ENCODE results near the gene ACVRL1. TPM values are rescaled to one million over a fixed set of nuclear protein-coding genes. Genes with fewer than 3 reads are reported as not detected.

Gene ACVRL1
- total and polyA plus RNA-seq, 4 donors = 3.1 to 7.9 (median 6.1) TPM

- TF ChIP-seq MAX (IDR thresholded peaks at IDR 0.05) (no peak), FOXA2 (IDR thresholded peaks at IDR 0.05) (no peak), RAD21 (IDR thresholded peaks at IDR 0.05) (no peak), RXRA (IDR thresholded peaks at IDR 0.05) (no peak), FOXA1 (IDR thresholded peaks at IDR 0.05) (no peak), ATF3 (IDR thresholded peaks at IDR 0.05) (no peak)
- H3K36me3 ChIP-seq (ENCODE audit: control insufficient read depth in 4 of 4, insufficient read depth in 3 of 4, low read depth in 1 of 4, low read length in 3 of 4) = no peaks in the 10 kb centered on the region
- no peak for DNase-seq (ENCODE audit: low spot score)
- no peak overlapping the region for H3K27ac ChIP-seq (ENCODE audit: low read depth in 1 of 2, low read length in 2 of 2)
- H3K9ac ChIP-seq (ENCODE audit: low read depth in 1 of 2, low read length in 2 of 2) = no peak overlapping the region
- H3K27me3 ChIP-seq (ENCODE audit: control insufficient read depth in 4 of 4, insufficient read depth in 4 of 4, low read length in 3 of 4) = no peaks in the 10 kb centered on the region
- H3K4me1 ChIP-seq (ENCODE audit: control insufficient read depth in 4 of 4, insufficient read depth in 4 of 4, low read length in 3 of 4) = peaks cover 0 to 10% (median 1%) of the 10 kb centered on the region in 4 donors
- H3K9me3 ChIP-seq (ENCODE audit: control insufficient read depth in 4 of 4, low read length in 3 of 4) = no peaks in the 10 kb centered on the region
- peak overlapping the region in 1 of 3 donors; percentile 26 for H3K4me3 ChIP-seq (ENCODE audit: low read depth in 1 of 3, low read length in 3 of 3)
- 29% methylated on average over 17 of the region's 17 CpGs for WGBS
These were observed 43.9 kb upstream of the ACVRL1 start for GRCh38 chr12:51863363-51863932.

DNA sequence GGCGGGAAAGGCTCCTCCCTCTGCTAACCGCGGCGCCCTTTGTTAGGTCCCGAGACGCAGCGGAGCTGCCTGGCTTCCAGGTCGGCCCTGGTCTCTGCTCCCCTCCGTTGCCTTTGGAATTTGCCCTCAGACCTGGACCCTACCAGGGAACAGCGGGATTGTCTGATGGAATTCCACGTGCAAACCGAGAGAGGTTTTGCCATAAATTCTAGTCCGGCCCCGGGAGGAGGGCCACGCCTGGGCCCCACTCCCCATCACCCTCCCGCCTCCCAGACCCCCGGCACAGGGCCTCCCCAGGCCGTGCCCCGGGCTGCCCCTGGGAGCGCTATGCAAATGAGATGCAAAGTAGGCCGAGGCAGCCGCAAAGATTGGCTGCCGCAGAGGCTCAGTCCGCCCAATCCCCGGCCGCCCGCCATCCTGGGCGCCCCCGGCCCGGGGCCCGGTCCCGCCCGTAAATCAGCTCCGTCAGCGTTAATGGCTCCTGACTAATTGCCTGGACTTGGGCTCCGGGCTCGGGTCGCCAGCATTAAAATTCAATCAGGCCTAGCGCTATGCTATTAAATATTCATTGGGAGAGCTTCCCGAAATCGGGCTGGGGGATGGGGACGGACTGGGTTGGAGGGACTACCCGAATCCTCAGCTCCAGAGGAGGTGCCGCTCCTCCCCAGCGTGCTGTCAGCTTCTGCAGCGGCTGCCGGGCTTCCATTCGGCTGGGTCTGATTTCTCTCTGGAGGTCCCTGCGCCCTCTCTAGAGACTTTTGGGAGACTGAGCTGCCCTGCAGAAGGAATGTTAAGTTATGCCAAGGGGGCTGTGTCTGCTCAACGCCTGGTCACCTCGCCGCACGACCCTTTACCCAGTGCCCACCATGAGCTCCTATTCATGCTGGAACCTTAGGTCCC, 43.1 kb upstream of the ACVRL1 start:
- DNase-seq (ENCODE audit: low spot score) = peak; percentile 46
- peak overlapping the region in 1 of 3 donors; percentile 26 for H3K4me3 ChIP-seq (ENCODE audit: low read depth in 1 of 3, low read length in 3 of 3)
- peaks cover 0 to 15% (median 5%) of the 10 kb centered on the region in 4 donors for H3K4me1 ChIP-seq (ENCODE audit: control insufficient read depth in 4 of 4, insufficient read depth in 4 of 4, low read length in 3 of 4)
- no peaks in the 10 kb centered on the region for H3K27me3 ChIP-seq (ENCODE audit: control insufficient read depth in 4 of 4, insufficient read depth in 4 of 4, low read length in 3 of 4)
- H3K36me3 ChIP-seq (ENCODE audit: control insufficient read depth in 4 of 4, insufficient read depth in 3 of 4, low read depth in 1 of 4, low read length in 3 of 4) = no peaks in the 10 kb centered on the region
- no peak overlapping the region for H3K9ac ChIP-seq (ENCODE audit: low read depth in 1 of 2, low read length in 2 of 2)
- H3K27ac ChIP-seq (ENCODE audit: low read depth in 1 of 2, low read length in 2 of 2) = no peak overlapping the region
- TF ChIP-seq NR2F2 (IDR thresholded peaks at IDR 0.05) (no peak), RAD21 (IDR thresholded peaks at IDR 0.05) (no peak), MAX (IDR thresholded peaks at IDR 0.05) (peak; percentile 14), HNF4G (IDR thresholded peaks at IDR 0.05) (peak; percentile 69), FOXA2 (IDR thresholded peaks at IDR 0.05) (no peak), EGR1 (IDR thresholded peaks at IDR 0.05; ENCODE audit: low read depth in 2 of 2) (no peak), SP1 (IDR thresholded peaks at IDR 0.05) (peak; percentile 74), YY1 (IDR thresholded peaks at IDR 0.05) (peak; percentile 18), HNF4A (conservative IDR thresholded peaks at IDR 0.05) (peak; percentile 87 to 90), TAF1 (conservative IDR thresholded peaks at IDR 0.05) (no peak), FOXA1 (IDR thresholded peaks at IDR 0.05) (no peak), JUND (IDR thresholded peaks at IDR 0.05) (no peak), GABPA (IDR thresholded peaks at IDR 0.05 in 1 of 2, conservative IDR thresholded peaks at IDR 0.05 in 1 of 2) (no peak), ATF3 (IDR thresholded peaks at IDR 0.05) (no peak), RXRA (IDR thresholded peaks at IDR 0.05) (peak; percentile 39 to 47)
- TF ChIP-seq, protein P1, sequence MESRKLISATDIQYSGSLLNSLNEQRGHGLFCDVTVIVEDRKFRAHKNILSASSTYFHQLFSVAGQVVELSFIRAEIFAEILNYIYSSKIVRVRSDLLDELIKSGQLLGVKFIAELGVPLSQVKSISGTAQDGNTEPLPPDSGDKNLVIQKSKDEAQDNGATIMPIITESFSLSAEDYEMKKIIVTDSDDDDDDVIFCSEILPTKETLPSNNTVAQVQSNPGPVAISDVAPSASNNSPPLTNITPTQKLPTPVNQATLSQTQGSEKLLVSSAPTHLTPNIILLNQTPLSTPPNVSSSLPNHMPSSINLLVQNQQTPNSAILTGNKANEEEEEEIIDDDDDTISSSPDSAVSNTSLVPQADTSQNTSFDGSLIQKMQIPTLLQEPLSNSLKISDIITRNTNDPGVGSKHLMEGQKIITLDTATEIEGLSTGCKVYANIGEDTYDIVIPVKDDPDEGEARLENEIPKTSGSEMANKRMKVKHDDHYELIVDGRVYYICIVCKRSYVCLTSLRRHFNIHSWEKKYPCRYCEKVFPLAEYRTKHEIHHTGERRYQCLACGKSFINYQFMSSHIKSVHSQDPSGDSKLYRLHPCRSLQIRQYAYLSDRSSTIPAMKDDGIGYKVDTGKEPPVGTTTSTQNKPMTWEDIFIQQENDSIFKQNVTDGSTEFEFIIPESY (IDR thresholded peaks at IDR 0.05) = no peak
- TF ChIP-seq, protein P2, sequence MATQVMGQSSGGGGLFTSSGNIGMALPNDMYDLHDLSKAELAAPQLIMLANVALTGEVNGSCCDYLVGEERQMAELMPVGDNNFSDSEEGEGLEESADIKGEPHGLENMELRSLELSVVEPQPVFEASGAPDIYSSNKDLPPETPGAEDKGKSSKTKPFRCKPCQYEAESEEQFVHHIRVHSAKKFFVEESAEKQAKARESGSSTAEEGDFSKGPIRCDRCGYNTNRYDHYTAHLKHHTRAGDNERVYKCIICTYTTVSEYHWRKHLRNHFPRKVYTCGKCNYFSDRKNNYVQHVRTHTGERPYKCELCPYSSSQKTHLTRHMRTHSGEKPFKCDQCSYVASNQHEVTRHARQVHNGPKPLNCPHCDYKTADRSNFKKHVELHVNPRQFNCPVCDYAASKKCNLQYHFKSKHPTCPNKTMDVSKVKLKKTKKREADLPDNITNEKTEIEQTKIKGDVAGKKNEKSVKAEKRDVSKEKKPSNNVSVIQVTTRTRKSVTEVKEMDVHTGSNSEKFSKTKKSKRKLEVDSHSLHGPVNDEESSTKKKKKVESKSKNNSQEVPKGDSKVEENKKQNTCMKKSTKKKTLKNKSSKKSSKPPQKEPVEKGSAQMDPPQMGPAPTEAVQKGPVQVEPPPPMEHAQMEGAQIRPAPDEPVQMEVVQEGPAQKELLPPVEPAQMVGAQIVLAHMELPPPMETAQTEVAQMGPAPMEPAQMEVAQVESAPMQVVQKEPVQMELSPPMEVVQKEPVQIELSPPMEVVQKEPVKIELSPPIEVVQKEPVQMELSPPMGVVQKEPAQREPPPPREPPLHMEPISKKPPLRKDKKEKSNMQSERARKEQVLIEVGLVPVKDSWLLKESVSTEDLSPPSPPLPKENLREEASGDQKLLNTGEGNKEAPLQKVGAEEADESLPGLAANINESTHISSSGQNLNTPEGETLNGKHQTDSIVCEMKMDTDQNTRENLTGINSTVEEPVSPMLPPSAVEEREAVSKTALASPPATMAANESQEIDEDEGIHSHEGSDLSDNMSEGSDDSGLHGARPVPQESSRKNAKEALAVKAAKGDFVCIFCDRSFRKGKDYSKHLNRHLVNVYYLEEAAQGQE (IDR thresholded peaks at IDR 0.05) = no peak
- TF ChIP-seq, protein P3, sequence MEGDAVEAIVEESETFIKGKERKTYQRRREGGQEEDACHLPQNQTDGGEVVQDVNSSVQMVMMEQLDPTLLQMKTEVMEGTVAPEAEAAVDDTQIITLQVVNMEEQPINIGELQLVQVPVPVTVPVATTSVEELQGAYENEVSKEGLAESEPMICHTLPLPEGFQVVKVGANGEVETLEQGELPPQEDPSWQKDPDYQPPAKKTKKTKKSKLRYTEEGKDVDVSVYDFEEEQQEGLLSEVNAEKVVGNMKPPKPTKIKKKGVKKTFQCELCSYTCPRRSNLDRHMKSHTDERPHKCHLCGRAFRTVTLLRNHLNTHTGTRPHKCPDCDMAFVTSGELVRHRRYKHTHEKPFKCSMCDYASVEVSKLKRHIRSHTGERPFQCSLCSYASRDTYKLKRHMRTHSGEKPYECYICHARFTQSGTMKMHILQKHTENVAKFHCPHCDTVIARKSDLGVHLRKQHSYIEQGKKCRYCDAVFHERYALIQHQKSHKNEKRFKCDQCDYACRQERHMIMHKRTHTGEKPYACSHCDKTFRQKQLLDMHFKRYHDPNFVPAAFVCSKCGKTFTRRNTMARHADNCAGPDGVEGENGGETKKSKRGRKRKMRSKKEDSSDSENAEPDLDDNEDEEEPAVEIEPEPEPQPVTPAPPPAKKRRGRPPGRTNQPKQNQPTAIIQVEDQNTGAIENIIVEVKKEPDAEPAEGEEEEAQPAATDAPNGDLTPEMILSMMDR (IDR thresholded peaks at IDR 0.05; ENCODE audit: low read depth, low read length, missing input control) = no peak
- no peaks in the 10 kb centered on the region for H3K9me3 ChIP-seq (ENCODE audit: control insufficient read depth in 4 of 4, low read length in 3 of 4)
- WGBS = 27% methylated on average over 53 of the region's 53 CpGs

Data from liver (tissue), 9 donors.